NCI-H748 treated with DMSO at 0.1 percent for 48 hours (cell line): ENCODE measurements around the gene ULK4.
"Not testable (repeated sequence)": the region's sequence is repeated elsewhere in the genome, so short reads cannot be mapped to it uniquely, and the experiment has no call there.

Experiments used
- DNase-seq: peaks from one replicate; lab custom pipeline; 2025; lab: John Stamatoyannopoulos, UW

ULK4 gene

GRCh38 chr3:41315126-41315525 lies 646.8 kb downstream of the ULK4 start:
- DNase-seq, result no peak

- no peak for DNase-seq
Measured at GRCh38 chr3:41308119-41308518, 653.8 kb downstream of the ULK4 start.

GRCh38 chr3:41307065-41307464 lies 654.8 kb downstream of the ULK4 start:
- DNase-seq, result peak; percentile 37

GRCh38 chr3:41304593-41304992 lies 657.3 kb downstream of the ULK4 start:
- no peak for DNase-seq

GRCh38 chr3:41302295-41302694 lies 659.6 kb downstream of the ULK4 start:
- no peak for DNase-seq

- DNase-seq, result no peak
Measured at GRCh38 chr3:41301548-41301947, 660.4 kb downstream of the ULK4 start.

- DNase-seq, result no peak
Measured at GRCh38 chr3:41299036-41299435, 662.9 kb downstream of the ULK4 start.

GRCh38 chr3:41297750-41298149 lies 664.2 kb downstream of the ULK4 start:
- DNase-seq, result no peak

GRCh38 chr3:41296556-41296955 lies 665.3 kb downstream of the ULK4 start:
- no peak for DNase-seq

GRCh38 chr3:41295740-41296139 lies 666.2 kb downstream of the ULK4 start:
- DNase-seq, result no peak

- DNase-seq, result no peak
Measured at GRCh38 chr3:41293169-41293681, 668.7 kb downstream of the ULK4 start.

- DNase-seq, result no peak
Measured at GRCh38 chr3:41290736-41291135, 671.2 kb downstream of the ULK4 start.

GRCh38 chr3:41290306-41290705 lies 671.6 kb downstream of the ULK4 start:
- DNase-seq, result no peak

GRCh38 chr3:41288785-41289184 lies 673.1 kb downstream of the ULK4 start:
- no peak for DNase-seq

- no peak for DNase-seq
Measured at GRCh38 chr3:41286305-41286704, 675.6 kb downstream of the ULK4 start.

- not testable (repeated sequence) for DNase-seq
Measured at GRCh38 chr3:41284934-41285333, 677.0 kb downstream of the ULK4 start.

GRCh38 chr3:41277790-41278465 lies 684.0 kb downstream of the ULK4 start:
- DNase-seq, result no peak

- DNase-seq, result no peak
Measured at GRCh38 chr3:41276191-41276590, 685.7 kb downstream of the ULK4 start.

GRCh38 chr3:41274944-41275668 lies 686.8 kb downstream of the ULK4 start:
- no peak for DNase-seq

GRCh38 chr3:41272667-41273066 lies 689.2 kb downstream of the ULK4 start:
- DNase-seq, result no peak

GRCh38 chr3:41267975-41268640 lies 693.8 kb downstream of the ULK4 start:
- no peak for DNase-seq

- no peak for DNase-seq
Measured at GRCh38 chr3:41265823-41266273, 696.1 kb downstream of the ULK4 start.

GRCh38 chr3:41265011-41265545 lies 696.8 kb downstream of the ULK4 start:
- DNase-seq, result no peak
